ENCODE measurements around the gene RDH5. TPM values are rescaled to one million over a fixed set of nuclear protein-coding genes. Genes with fewer than 3 reads are reported as not detected.

RDH5 gene
- total RNA-seq, 3 donors from 2014 or later, result 18.9 to 90.9 (median 21.6) TPM

- intact Hi-C loops (cut with DNase I; ENCODE audit: low total_unique reads), result no loop called here
- H3K9me3 ChIP-seq, result no peaks in the 10 kb centered on the region
- peak overlapping the region; percentile 49 to 86 (median 68) for H3K4me3 ChIP-seq
- no peaks in the 10 kb centered on the region for H3K36me3 ChIP-seq
- H3K4me1 ChIP-seq, result peaks cover 0 to 4% of the 10 kb centered on the region in 2 donors
- TF ChIP-seq POLR2A (IDR thresholded peaks at IDR 0.05), result no peak
- TF ChIP-seq POLR2AphosphoS5 (IDR thresholded peaks at IDR 0.05), result no peak
- TF ChIP-seq CTCF (IDR thresholded peaks at IDR 0.05), result no peak
- DNase-seq (ENCODE audit: low spot score in 2 of 2), result no peak
- no peaks in the 10 kb centered on the region for H3K27me3 ChIP-seq
- H3K27ac ChIP-seq, result peak overlapping the region in 1 of 2 donors; percentile 53
Measured at GRCh38 chr12:55706568-55707218, 13.5 kb upstream of the RDH5 start.

DNA sequence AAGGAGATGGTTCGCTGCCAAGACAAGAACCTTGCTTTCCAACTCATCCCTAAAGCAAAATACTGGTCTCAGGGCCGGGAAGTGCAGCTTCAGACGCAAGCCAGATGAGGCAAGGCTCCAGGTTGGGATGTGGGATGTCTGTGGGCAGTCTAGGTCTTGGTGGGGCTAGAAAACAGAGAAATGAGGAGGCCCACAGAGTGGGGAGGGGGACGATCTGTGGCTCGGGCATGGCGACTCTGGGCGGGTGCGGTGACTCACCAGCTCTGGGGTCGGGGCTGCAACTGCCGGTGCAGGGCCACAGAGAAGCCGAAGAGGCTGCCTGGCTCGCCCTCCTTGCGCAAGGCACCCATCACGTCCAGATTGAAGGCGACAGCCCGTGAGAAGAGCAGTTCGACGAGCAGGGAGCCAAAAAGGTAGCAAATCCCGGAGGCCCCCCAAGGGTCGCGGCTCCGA lies 12.9 kb upstream of the RDH5 start:
- Histone ChIP-seq H3K36me3 (no peaks in the 10 kb centered on the region), H3K27ac (peak overlapping the region; percentile 13 to 53), H3K4me1 (peaks cover 0 to 4% of the 10 kb centered on the region in 2 donors), H3K27me3 (no peaks in the 10 kb centered on the region), H3K4me3 (peak overlapping the region; percentile 49 to 86 (median 68)), H3K9me3 (no peaks in the 10 kb centered on the region)
- intact Hi-C loops (cut with DNase I; ENCODE audit: low total_unique reads), result no loop called here
- no peak for DNase-seq (ENCODE audit: low spot score in 2 of 2)
- TF ChIP-seq POLR2AphosphoS5 (IDR thresholded peaks at IDR 0.05) (no peak), CTCF (IDR thresholded peaks at IDR 0.05) (no peak), POLR2A (IDR thresholded peaks at IDR 0.05) (no peak)

- intact Hi-C loops (cut with DNase I; ENCODE audit: low total_unique reads), result no loop called here
- no peaks in the 10 kb centered on the region for H3K9me3 ChIP-seq
- peak within 1 kb of the TSS; percentile 13 to 53 for H3K27ac ChIP-seq
- TF ChIP-seq POLR2A (IDR thresholded peaks at IDR 0.05) (no peak), POLR2AphosphoS5 (IDR thresholded peaks at IDR 0.05) (no peak), CTCF (IDR thresholded peaks at IDR 0.05) (no peak)
- H3K27me3 ChIP-seq, result no peaks in the 10 kb centered on the region
- no peaks in the 10 kb centered on the region for H3K36me3 ChIP-seq
- H3K4me1 ChIP-seq, result peaks cover 0 to 4% of the 10 kb centered on the region in 2 donors
- no peak for DNase-seq (ENCODE audit: low spot score in 2 of 2)
- H3K4me3 ChIP-seq, result peak within 1 kb of the TSS; percentile 49 to 86 (median 68)
Measured at GRCh38 chr12:55707841-55708694, 12.1 kb upstream of the RDH5 start, which contains the start of gene ITGA7. ITGA7 (minus strand) TSS chr12:55707904; CDS start chr12:55707682, 222 bp downstream.

GRCh38 chr12:55708695-55709233 lies 11.4 kb upstream of the RDH5 start:
- H3K9me3 ChIP-seq, result no peaks in the 10 kb centered on the region
- H3K36me3 ChIP-seq, result no peaks in the 10 kb centered on the region
- DNase-seq (ENCODE audit: low spot score in 2 of 2), result no peak
- no peaks in the 10 kb centered on the region for H3K27me3 ChIP-seq
- H3K4me3 ChIP-seq, result peak overlapping the region; percentile 49 to 86 (median 68)
- H3K27ac ChIP-seq, result no peak overlapping the region
- peaks cover 0 to 4% of the 10 kb centered on the region in 2 donors for H3K4me1 ChIP-seq
- TF ChIP-seq POLR2A (IDR thresholded peaks at IDR 0.05) (no peak), POLR2AphosphoS5 (IDR thresholded peaks at IDR 0.05) (no peak), CTCF (IDR thresholded peaks at IDR 0.05) (no peak)
- intact Hi-C loops (cut with DNase I; ENCODE audit: low total_unique reads), result no loop called here
